ENCODE data around the gene SLC9C1.

The SLC9C1 gene

DNA sequence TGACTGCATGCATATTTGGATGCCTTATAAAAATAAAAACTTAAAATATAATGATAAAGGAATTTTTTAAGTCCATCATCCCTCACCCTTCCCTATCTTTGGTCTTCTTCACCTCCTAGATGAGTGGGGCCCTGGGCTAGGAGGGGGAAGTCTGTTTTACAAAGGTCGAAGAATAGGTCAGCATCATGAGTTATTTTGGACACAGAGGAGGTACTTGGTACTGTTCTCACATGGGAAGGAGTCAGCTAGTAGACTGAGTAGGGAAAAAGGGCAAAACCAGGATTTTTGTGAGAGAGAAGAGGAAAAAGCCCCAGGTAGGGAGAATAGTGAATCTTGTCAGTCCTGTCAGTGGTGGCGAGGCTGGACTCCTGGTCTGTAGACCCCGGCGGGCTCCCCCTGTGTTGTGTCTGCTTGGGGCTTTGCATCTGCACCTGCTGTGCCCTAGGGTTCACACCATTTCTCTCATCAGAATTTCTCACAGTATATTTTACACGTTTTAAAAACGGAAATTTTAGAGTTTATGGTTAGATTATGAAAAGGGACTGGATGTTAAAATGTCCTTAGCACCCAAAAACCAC, 178.1 kb downstream of the SLC9C1 start:
- no peak overlapping the region for H3K27ac ChIP-seq
- TF ChIP-seq, protein P1, sequence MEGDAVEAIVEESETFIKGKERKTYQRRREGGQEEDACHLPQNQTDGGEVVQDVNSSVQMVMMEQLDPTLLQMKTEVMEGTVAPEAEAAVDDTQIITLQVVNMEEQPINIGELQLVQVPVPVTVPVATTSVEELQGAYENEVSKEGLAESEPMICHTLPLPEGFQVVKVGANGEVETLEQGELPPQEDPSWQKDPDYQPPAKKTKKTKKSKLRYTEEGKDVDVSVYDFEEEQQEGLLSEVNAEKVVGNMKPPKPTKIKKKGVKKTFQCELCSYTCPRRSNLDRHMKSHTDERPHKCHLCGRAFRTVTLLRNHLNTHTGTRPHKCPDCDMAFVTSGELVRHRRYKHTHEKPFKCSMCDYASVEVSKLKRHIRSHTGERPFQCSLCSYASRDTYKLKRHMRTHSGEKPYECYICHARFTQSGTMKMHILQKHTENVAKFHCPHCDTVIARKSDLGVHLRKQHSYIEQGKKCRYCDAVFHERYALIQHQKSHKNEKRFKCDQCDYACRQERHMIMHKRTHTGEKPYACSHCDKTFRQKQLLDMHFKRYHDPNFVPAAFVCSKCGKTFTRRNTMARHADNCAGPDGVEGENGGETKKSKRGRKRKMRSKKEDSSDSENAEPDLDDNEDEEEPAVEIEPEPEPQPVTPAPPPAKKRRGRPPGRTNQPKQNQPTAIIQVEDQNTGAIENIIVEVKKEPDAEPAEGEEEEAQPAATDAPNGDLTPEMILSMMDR (IDR thresholded peaks at IDR 0.05), result no peak
- no peak for DNase-seq (ENCODE audit: low spot score)
- H3K4me3 ChIP-seq, result no peak overlapping the region

DNA sequence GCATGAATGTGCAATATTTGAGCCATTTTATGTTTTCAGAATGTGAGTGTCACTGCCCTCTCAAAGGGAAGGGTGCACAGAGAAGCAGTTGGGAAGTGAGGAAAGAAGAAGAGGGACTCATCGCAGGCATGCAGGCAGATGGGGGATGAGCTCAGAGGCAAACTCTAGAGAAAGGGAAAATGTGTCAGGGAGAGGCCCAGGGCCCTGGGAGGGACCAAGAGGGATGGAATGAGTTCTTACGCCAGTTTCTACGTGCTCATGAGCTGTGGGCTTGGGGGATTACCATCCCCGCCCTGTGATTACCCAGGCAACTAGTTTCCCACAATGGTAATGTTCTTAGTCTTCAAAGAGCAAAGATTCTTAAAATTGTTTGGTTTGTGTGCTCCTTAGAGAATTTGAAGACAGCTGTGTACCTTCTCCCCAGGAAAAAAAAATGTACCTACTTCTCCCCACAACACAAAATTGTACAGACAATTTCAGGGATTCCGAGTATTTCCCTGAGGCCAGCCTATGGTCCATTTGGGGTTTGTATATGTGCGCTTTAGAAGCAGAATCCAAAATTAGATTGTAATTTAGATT, 178.8 kb downstream of the SLC9C1 start:
- no peak overlapping the region for H3K4me3 ChIP-seq
- TF ChIP-seq, protein P1 (IDR thresholded peaks at IDR 0.05), result no peak
- no peak overlapping the region for H3K27ac ChIP-seq
- DNase-seq (ENCODE audit: low spot score), result no peak

DNA sequence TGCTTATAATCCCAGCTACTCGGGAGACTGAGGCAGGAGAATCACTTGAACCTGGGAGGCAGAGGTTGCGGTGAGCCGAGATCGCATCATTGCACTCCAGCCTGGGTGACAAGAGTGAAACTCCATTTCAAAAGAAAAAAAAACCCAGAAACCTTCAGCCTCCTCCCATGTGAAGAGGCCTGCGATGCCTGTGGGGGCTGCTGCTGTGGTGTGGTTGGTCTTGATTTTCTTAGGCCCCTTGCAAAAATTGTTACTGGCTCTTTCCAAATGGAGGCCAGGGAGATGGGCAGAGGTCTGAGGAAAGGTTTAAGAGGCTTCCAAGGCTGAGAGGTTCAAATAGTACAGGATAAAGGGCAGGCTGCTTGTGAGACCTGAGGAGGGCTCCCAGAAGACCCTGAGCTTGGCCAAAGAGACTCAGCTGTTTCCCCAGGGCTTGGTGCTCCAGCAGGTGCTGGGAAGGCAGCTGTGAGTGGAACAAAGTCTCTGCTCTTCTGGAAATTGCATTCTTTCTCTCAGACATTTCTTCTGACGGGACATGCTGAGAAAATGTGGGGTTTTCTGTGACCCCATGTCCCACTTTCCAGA, 179.3 kb downstream of the SLC9C1 start:
- Histone ChIP-seq H3K27ac (no peak overlapping the region), H3K4me3 (no peak overlapping the region)
- DNase-seq (ENCODE audit: low spot score), result no peak
- TF ChIP-seq, protein P1 (IDR thresholded peaks at IDR 0.05), result no peak

DNA sequence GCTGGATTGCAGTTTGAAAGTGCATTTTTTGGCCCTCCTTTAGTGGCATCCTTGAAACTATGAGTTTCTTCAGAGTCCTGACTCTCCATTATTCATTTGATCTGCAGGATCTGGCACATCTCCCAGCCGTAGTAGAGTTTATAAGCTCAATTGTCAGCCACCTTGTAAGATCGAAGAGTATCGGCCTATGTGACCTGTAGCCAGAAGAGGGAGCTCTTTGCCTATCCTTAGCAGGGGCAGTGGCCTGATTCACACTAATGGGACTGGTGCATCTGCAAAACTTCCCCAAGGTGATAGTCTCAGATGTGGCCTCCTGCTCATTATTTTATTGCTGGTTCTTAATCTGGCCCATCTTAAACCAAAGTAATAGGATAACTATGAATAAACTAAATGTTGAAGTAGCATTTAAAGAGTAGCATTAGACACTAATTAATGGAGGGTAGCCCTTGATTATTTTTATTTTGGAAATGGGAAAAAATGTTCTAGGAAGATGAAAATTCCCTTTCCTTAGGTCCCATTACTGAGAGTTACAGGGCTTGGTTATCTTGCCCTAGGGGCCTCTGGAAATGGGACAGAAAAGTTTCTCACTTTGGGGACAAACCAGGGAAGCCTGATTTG, 182.1 kb downstream of the SLC9C1 start:
- TF ChIP-seq, protein P1 (IDR thresholded peaks at IDR 0.05), result no peak
- no peak for DNase-seq (ENCODE audit: low spot score)
- Histone ChIP-seq H3K27ac (no peak overlapping the region), H3K4me3 (no peak overlapping the region)

DNA sequence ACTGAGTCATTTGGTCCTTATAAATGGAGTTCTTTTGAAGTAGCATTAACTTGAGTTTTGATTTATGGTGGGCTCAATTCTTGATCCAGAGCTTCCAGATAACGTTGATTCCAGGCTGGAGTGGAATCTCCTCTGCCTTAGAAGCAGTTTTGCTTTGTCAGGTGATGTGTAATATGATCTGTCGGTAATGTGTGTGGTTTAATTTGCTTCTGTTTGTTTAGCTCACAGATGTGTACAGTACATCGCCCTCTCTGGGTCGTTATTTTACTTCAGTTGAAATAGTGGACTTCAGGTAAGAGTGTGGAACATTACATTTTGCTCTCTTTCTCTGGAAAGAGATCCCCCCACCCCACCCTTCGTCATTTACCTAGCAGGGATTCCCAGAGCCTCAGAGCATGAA, 184.7 kb downstream of the SLC9C1 start:
- H3K27ac ChIP-seq, result no peak overlapping the region
- TF ChIP-seq, protein P1 (IDR thresholded peaks at IDR 0.05), result no peak
- no peak for DNase-seq (ENCODE audit: low spot score)
- H3K4me3 ChIP-seq, result no peak overlapping the region

DNA sequence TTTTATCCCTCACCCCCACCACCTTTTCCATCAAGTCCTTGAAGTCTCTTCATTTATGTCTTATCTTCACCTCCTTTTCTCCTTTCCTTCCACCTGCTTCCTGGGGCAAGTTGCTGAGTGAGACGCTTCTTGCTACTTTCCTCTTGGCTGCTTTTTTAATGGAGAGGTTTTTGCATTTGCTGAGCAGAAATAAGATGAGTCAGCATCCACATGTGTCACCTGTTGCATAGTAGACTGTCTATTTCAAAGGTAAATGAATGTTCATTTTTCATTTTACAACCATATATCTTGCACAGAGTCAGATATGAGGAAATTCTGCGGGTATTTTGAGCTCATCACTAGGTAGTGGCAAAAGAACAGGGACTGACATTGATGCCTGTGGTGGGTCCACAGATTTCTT, 189.2 kb downstream of the SLC9C1 start:
- TF ChIP-seq, protein P1 (IDR thresholded peaks at IDR 0.05), result no peak
- DNase-seq (ENCODE audit: low spot score), result no peak
- Histone ChIP-seq H3K4me3 (no peak overlapping the region), H3K27ac (no peak overlapping the region)
